ENCODE data around the gene ST8SIA2.

The ST8SIA2 gene

DNA sequence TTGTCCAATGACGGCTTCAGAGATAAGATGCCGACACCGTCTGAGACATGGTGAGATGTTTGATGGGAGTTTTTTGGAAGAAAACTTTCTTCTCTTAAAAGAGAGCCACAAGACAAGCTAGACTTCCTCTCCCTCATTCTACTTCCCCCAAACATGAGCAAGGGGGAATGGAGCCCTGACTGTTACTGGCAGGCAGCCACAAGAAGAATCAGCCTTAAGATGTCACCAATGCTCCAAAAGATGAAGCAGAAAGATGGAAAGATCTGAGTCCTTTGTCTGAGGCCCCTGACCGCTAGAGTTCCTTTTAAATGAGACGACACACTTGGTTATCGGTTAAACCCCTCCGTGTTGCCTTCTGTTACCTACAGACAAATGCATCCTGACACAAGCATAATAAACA lies 108.7 kb downstream of the ST8SIA2 start:
- ChIA-PET POLR2A (no interaction called here), CTCF (interaction anchor here (1.4 kb wide), 1 partner anchor 20 kb away, joined by 3 read pairs; no protein-coding TSS in a partner anchor)
- TF ChIP-seq, protein P1, sequence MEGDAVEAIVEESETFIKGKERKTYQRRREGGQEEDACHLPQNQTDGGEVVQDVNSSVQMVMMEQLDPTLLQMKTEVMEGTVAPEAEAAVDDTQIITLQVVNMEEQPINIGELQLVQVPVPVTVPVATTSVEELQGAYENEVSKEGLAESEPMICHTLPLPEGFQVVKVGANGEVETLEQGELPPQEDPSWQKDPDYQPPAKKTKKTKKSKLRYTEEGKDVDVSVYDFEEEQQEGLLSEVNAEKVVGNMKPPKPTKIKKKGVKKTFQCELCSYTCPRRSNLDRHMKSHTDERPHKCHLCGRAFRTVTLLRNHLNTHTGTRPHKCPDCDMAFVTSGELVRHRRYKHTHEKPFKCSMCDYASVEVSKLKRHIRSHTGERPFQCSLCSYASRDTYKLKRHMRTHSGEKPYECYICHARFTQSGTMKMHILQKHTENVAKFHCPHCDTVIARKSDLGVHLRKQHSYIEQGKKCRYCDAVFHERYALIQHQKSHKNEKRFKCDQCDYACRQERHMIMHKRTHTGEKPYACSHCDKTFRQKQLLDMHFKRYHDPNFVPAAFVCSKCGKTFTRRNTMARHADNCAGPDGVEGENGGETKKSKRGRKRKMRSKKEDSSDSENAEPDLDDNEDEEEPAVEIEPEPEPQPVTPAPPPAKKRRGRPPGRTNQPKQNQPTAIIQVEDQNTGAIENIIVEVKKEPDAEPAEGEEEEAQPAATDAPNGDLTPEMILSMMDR (IDR thresholded peaks at IDR 0.05; ENCODE audit: control extremely low read depth, extremely low read depth, low read depth, missing control alignments): no peak
- DNase-seq (ENCODE audit: extremely low spot score): no peak

DNA sequence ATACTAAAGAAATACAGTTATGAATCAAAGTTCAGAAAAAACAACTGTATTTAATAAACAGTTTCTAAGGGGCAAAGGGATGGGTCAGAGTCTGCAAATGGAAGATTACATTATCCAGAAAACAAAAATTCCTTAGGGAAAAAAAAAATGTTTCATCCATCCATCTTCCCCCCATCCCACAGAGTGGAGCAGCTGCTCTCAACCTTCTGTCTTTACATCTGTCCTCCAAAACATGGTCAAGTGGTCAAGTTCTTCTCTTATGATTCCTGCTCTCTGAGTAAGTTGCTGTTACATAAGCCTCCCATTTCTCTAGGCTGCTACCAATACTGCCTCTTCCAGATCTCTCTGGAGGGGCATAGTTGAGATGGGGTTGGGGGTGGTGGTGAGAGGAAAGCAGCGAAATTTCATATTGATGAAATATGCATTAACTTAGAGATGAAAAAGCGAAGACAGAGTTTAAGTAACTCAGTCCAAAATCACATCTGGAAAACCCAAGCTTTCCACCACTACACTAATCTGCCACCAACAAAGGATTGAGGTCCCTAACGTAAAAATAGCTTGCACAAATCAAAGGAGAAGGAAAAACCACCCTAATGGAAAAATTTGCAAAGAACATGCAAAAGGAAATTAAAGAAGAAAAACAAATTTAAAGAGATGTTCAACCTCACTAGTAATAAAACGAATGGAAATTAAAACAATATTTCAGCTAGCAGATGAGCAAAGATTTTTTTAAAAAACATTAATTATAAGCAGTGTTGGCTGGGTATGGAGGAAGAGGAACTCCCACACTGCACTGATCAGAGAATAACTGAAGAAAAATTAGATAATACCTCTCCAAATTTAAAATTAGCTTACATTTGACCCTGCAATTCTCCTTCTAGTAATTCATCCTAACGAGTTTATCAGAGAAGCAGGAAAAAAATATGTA lies 109.5 kb downstream of the ST8SIA2 start:
- ChIA-PET POLR2A (no interaction called here), CTCF (interaction anchor here (1.4 to 1.8 kb wide), 2 partner anchors 19 to 26 kb away, joined by 3 to 4 read pairs; no protein-coding TSS in a partner anchor)
- TF ChIP-seq, protein P1 (IDR thresholded peaks at IDR 0.05; ENCODE audit: control extremely low read depth, extremely low read depth, low read depth, missing control alignments): no peak
- no peak for DNase-seq (ENCODE audit: extremely low spot score)

DNA sequence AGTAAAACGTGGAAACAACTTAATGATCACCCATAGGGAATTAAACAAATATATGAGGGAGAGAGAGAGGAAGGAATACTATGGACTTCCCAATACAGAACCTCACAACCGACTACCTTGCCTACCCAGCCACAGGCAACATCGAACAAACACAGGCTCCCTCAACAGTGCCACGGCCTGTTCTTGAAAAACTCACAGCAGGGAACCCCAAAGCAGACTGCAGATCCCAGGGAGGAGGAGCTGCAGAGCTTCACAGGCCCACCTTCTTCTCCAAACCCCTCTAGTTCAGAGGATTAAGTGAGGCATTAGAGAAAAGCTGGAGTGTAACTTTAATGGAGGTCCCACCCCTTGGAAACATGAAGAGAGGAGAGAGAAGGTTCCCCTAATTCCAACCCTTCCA lies 110.2 kb downstream of the ST8SIA2 start:
- ChIA-PET CTCF (interaction anchor here (1.8 kb wide), 1 partner anchor 27 kb away, joined by 4 read pairs; no protein-coding TSS in a partner anchor), POLR2A (no interaction called here)
- TF ChIP-seq, protein P1 (IDR thresholded peaks at IDR 0.05; ENCODE audit: control extremely low read depth, extremely low read depth, low read depth, missing control alignments): no peak
- DNase-seq (ENCODE audit: extremely low spot score): no peak

DNA sequence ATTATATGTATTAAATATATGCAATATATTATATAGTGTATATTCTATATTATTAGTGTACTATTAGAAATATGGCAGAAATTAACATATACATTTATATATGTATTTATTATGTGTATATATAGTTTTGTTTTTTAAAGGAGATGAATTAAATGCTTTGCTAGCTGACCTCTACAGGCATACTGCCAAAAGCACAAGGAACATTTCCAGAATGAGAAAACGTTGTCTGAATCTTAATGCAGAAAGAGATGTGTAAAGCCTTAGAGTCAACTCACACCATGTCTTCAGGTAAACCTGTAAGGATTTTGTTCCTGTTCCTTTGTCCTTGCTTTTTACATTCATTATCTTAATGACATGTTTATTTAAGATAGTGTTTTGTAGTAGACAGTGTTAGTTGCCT lies 111.9 kb downstream of the ST8SIA2 start:
- CTCF ChIA-PET: no interaction called here
- TF ChIP-seq, protein P1 (IDR thresholded peaks at IDR 0.05; ENCODE audit: control extremely low read depth, extremely low read depth, low read depth, missing control alignments): no peak
- POLR2A ChIA-PET: no interaction called here
- no peak for DNase-seq (ENCODE audit: extremely low spot score)

DNA sequence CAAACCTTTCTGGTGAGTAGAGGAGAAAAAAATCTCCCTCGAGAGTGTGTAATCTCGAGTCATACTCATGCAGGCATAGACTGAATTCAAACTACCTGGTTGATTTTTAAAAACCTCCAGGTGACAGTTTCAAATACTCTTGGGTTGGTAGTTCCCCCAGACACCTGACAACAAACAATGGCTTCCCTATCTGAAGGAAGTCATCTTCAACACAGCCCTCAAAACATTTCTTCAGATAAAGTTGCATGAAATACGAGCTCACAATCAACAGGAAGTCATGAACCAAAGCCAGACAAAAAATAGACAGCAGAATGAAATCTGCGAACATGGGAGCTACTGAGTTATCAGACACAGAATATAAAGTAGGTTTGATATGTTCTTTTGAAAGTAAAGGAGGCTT lies 112.8 kb downstream of the ST8SIA2 start:
- ChIA-PET POLR2A (no interaction called here), CTCF (no interaction called here)
- DNase-seq (ENCODE audit: extremely low spot score): no peak
- TF ChIP-seq, protein P1 (IDR thresholded peaks at IDR 0.05; ENCODE audit: control extremely low read depth, extremely low read depth, low read depth, missing control alignments): no peak

DNA sequence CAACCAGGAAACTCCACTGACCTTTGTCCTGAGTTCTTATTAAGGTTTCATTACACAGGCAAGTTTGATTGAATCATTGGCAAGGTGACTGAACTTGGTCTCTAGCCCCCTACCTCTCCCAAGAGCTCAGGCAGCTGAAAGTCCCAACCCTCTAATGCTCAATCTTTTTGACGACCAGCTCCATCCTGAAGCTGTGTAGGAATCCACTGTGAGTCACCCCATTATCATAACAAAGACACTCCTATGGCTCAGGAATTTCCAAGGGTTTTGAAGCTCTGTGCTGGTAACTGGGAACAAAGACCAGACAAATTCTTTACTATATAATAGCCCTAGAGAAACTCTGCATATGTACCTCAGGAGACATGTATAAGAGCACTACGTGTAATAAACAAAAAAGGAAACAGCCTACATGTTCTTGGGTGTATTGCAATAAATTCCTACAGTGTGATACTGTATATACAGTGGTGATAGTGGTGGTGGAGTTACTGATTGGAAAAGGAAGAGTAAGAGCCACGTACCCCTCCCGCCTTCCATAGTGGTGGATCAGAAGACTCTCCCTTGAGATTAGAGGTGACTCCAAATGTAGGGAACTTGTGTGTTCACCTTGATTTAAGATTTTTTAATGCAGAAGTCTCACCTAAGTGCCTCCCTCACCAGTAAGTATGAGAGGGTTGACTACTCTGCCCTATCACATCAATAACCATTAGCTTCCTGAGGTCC lies 116.6 kb downstream of the ST8SIA2 start:
- ChIA-PET CTCF (interaction anchor here (2.4 kb wide), 1 partner anchor 11 kb away, joined by 10 read pairs; no protein-coding TSS in a partner anchor), POLR2A (no interaction called here)
- TF ChIP-seq, protein P1 (IDR thresholded peaks at IDR 0.05; ENCODE audit: control extremely low read depth, extremely low read depth, low read depth, missing control alignments): no peak
- DNase-seq (ENCODE audit: extremely low spot score): no peak
